ENCODE results near the gene CSGALNACT2.

GRCh38 chr10:43225787-43226153 is 87.5 kb downstream of the CSGALNACT2 start:
- TF ChIP-seq POLR2A (IDR thresholded peaks at IDR 0.05) (no peak), CTCF (IDR thresholded peaks at IDR 0.05) (no peak)

Measured in adrenal gland (tissue), 5 donors.